ENCODE measurements around the gene TEAD1.
"Not testable (repeated sequence)": the region's sequence is repeated elsewhere in the genome, so short reads cannot be mapped to it uniquely, and the experiment has no call there.

The TEAD1 gene

DNA sequence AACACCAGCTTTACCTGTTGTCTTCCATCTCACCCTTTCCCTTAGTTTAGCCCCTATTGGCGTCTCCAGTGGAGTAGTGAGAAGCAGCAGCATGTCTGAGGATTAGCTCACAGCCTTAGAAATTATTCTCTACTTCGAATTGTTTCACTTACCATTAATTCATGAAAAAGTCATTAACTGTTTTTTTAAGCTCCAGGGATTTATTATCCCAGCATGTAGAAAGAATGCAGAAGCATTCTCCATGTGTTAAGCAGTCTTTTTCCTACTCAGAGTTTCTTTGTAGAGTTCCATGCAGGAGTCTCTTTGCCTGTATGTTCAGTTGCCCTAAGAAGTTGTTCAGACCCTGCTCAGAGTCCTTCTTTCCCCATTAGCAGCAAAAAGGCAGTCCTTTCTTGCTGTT is 197.0 kb downstream of the TEAD1 start:
- no peak for DNase-seq

DNA sequence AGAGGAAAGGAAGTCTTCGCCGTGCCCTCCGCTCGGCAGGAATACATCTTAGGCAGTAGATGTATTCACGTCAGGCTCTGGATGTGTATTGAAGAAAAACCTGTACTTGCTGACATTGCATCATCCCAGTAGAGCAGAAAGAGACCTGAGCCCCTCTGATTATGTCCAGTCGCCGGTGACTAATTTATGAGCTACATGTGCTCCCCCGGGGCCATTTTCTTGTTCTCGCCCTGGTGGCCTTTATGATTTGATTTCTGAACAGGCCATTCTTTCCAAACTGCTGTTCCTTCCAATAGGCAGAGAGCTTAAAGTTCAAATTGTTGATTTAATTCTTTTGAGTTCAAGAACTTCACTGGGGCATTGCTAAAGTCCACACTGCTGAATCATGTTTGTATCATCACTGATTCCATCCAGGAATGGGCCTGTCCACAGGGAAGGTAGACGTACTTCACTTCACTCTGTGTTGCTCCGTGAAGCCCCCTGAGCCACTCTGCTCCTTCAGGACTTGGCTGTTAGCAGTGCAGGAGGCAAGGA is 197.6 kb downstream of the TEAD1 start:
- DNase-seq: no peak

DNA sequence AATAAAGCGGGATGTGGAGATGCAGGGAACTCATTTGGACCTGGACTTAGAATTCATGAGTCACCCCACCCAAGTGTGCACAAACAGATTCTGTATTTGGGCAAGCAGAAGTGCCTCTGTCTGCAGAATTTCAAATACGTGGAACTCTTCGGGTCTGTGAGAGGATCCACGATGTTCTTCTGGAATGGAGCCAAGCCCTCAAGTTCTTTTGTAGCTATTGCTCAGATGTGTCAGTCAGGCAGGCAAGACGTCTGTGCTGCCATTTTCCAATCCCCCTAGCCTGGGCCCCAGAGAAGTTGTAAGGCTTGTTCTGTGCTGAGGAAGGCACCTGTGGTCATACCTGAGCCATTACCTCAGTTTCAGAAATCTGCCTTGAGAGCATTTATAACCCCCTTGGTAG is 202.1 kb downstream of the TEAD1 start:
- DNase-seq: no peak

DNA sequence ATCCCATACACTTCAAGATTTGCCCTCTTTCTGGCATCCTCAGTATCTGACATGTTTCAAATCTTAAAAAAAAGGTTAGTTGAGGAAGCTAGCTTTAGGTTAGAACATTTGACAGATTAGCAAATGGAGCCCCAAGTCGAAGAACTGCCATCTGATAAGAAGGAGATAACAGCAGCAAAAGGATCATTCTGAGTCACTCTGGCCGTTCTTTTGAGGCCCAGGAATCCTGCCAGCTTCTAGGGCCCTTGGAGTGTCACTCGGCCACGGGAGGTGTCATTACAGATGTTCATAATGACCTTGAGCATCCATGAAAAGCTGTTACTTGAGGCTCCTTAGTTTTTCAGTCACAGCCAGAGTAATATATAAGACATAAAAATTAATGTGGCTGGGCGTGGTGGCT is 202.8 kb downstream of the TEAD1 start:
- no peak for DNase-seq

DNA sequence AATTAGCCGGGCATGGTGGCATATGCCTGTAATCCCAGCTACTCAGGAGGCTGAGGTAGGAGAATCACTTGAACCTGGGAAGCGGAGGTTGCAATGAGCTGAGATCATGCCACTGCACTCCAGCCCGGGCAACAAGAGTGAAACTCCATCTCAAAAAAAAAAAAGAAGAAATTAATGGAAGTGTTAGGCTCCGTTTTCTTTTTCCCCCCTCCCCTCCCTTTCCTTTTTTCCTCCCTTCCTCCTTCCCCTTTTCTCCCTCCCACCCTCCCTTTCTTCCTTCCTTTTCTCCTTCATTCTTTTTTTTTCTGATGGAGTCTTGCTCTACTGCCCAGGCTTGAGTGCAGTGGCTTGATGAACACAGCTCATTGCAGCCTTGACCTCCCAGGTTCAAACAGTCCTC is 203.3 kb downstream of the TEAD1 start:
- not testable (repeated sequence) for DNase-seq

DNA sequence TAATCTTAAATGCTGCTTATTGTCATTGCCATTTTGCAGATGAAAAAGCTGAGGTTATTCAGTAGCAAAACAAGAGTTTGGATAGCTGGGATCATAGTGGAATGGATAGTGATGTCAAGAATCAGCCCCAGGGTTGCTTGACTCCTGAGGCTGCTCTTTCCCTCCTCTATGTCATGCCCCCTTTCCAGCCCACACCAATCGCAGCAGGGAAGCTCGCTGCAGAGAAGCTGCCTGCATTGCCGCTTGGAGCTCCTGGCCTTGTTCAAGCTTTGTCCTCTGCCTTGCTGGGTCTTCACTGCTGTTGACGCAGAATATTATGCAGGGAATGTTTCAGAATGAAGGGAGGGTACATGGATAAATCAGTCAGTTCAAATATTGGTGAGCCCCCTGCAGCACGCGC is 206.1 kb downstream of the TEAD1 start:
- DNase-seq: no peak

DNA sequence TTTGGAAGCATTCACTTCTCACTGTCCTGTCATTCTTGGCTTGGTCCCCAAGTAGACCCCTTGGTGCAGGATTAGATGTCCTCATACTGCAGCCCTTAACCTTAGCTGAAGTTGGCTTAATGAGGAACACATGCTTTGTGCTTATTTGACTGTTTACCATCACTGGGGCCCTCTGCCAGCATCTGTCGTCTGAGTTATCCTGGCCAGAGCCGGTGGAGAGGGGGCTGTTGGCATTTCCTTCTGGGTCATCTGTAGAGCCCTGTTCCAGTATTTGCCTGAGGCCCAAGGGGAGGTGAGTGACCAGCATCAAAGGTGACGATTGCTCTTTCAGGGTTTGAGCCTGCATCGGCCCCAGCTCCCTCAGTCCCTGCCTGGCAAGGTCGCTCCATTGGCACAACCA is 208.4 kb downstream of the TEAD1 start:
- DNase-seq: no peak

DNA sequence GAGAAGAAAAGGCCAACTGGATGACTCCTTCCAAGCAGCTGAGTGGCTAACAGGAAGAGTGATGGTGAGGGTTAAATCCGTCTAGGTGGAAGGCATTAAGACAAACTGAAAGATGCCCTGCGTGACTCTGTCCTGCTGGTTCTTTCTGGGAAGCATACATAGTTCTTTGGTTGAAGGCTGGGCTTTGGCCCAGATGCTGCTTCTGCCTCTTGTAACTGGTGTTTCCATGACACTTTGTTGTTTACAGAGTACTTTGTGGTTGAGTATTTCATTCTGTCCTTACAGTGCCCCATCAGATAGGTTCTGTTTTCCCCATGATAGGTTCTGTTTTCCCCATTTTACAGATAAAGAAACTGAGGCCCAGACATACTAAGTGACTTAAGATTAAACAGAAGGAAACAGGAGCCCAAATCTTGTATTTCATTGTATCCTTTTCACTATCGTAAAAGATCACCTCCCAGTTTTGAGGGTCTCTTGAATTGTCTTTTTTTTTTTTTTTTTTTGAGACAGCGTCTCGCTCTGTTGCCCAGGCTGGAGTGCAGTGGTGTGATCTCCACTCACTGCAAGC is 210.6 kb downstream of the TEAD1 start:
- no peak for DNase-seq

DNA sequence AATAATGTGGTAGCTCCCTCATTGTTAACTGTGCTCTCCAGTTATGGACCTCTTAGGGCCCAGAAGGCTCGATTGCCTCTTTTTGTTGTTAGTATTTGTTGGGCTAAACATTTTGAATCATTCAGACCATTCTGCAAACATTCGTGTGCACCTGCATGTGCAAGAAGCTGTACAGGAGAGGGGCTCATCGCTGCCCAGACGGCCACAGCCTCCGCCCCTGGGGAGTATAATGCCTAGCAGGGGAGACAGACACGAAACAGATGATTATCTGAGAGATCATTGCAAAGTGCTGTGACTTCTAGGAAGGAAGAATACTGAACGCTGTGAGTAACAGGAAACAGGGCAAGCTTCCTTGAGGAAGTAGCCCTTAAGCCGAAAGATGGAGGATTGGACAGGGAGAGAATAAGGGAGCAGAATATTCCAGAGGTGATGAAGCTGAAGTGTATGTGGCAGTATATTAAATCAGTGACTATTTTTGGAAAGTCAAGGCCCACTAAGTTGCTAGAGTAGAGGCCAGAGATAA is 211.6 kb downstream of the TEAD1 start:
- no peak for DNase-seq

DNA sequence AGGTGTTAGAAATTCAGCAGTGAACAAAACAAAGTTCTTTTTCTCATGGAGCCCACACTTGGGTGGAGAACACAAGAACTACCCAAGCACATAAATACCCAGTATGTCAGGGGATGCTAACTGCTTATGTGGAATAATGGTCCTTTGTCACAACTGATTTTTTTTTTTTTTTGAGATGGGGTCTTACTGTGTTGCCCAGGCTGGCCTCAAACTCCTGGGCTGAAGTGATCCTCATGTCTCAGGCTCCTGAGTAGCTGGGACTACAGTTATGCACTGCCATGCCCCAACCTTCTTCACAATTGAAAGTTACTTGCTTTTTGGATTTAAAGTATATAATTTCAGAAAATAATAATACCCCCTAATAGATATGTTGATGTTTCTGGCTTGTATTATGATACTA is 212.3 kb downstream of the TEAD1 start:
- no peak for DNase-seq

DNA sequence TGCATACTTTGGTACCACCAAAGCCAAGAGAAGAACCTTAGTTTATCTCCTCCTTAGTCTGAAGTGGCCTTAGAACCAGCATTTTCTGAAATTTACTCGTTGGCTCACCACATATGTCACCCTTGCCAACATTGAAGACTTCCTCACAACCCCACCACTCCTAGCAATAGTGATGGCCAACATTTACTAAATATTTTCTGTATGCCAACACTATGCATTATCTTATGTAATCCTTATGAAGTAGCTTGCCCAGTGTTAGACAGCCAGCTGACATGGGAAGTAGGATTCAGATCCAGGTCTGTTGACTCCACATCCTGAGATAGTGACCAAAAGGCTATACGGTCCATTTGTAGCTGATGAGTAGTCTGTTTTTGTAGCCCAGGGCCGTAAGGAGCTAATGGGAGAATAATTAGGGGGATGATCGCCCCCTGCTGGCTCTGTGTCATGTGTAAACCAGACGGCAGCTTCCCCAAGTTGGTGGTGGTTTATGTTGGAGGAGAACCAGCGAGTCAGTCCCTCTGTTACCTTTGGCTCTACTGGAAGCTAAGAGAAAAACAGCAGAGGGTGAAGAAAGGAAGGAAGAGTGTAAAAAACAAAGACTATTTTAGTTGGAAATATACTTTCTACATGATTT is 214.4 kb downstream of the TEAD1 start:
- peak; percentile 85 for DNase-seq

DNA sequence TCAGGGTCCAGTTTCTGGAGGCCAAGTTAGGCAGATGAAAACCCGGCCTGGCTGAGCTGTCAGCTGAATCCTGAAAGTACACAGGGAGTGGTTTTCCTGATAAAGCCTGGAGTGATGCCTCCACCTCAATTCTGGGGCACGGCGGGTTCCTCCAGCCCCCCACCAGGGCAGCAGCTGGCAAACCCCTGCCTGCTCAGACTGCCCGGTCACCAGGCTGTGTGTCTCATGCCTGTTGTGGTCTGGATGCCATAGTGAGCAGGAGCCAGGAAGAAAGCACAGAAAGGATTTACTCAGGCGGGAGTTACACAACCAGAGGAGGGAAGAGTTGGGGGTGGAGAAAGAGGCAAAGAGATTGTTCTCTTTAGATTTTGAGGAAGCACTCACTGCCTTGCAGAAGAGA is 215.0 kb downstream of the TEAD1 start:
- no peak for DNase-seq

DNA sequence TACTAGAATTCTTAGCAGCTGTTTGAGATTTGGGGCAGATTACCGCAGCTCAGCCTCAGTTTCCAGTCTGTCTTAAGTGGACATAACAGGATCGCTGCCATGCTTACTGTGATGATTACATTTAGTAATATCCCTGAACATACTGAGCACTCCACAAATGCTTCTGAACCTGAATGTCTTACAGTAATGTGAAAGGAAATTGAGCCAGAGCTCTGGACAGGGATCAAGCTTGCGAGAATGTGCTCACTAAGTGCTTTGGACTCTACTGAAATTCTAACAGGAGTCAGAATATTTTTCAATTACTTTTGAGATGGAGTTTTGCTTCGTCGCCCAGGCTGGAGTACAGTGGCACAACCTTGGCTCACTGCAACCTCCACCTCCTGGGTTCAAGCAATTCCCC is 216.3 kb downstream of the TEAD1 start:
- DNase-seq: no peak

DNA sequence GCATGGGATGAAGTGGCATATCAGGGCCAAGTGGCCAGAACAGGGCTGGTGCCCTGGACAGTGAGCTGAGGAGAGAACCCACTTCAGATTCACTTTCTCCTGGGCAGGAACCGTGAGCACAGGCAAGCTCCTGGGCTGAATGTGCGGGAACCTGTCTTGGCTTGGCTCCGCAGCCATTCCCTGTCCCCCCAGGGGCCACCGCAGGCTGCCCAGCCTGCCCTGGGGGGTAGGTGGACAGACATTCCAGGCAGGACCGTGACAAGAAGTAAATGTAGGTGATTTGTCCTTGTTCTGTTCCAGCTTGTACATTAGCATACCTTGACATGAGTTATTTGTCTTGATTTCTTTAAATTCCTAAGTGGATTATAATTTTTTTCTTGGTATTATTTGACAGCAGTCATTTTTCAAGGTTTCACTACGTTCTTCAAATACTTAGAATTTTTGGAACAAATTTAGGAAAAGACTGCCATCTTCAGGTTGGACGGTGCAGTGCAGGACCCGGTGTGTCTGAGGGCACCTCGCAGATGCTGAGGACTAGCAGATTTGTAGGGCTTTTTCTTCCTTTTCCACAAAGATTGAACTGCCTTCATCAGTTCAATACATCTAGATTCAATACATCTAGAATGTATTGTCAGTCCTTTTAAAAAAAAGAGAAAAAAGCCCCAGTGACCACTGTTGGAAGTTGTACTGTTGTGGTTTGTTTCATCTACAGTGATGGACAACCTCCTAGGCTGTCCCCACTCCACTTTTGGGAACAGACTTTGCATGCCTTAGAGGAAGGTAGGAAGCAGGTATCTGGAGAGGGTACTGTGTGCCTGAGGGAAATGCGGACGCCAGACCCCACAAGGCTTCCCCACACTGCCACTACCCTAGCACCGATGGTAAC is 219.8 kb downstream of the TEAD1 start:
- DNase-seq: peak; percentile 62

DNA sequence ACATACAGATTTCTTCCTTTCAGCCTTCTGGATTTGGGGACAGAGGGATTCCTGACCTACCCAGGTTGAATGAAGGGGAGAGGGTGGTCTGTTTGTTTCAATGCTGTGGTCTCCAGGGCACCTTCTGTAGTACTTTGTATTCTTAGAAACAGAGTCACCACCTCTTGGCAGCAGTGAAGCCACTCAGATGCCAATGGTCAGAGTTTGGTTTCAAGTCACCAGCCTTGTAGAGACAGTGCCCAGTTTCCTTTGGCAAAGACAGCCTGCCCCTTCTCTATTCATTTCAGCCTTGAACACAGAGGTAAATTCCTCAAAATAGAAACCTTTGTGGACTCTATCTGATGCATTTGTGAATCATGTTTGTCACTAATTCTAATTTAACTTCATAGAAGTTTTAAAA is 223.2 kb downstream of the TEAD1 start:
- DNase-seq: no peak

DNA sequence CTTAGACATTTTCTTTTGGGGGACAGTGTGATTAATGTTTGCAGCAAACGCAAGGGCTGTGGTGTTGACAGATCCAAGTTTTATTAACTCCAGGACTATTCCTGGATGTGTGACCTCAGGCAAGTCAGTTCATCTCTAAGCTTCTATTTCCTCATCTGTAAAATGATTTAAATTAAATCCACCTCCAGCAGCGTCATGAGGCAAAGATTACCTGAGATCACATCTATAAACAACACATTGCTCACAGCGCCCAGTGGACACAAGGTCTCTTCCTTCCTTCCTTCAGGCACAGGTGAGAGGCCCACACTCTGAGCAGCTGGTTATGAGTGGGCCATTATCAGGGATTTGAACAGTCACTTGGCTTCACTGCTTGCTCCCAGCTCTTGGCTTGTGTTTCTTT is 223.6 kb downstream of the TEAD1 start:
- no peak for DNase-seq

DNA sequence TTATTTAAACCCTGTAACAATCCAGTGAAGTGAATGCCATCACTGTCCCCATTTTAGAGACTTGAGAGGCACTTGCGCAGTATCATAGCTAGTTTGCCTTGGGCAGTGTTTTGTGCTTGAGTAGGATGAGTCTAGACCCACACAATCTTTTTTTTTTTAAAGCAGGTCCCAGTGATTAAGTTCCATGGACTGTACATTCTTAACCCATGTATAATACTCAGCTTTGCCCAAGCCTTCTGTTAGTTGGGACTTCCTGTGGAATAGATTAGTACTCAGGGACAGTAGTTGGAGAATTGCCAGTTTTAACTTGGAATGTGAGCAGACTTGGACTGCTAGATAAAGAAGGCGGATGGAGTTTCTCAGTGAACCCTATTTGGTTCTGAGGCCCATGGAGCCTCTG is 226.3 kb downstream of the TEAD1 start:
- DNase-seq: no peak

DNA sequence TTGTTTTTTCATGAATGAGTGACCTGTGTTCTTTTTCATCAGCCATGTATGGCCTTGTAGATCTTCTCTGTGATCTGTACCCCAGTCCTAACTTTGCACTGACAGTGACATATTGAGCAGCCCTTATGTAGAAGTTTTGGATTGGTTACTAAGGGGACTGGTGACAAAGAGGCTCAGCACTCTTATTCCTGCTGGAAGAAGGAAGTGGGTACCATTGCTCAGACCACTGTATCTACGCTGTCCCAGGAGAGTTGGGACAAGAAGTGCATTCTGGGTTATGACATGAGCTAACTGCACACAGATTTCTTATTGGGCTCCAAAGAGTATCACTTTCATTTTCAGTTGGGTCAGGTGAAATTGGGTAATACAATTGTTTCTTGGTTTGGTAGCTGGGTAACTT is 227.1 kb downstream of the TEAD1 start:
- peak; percentile 36 for DNase-seq

DNA sequence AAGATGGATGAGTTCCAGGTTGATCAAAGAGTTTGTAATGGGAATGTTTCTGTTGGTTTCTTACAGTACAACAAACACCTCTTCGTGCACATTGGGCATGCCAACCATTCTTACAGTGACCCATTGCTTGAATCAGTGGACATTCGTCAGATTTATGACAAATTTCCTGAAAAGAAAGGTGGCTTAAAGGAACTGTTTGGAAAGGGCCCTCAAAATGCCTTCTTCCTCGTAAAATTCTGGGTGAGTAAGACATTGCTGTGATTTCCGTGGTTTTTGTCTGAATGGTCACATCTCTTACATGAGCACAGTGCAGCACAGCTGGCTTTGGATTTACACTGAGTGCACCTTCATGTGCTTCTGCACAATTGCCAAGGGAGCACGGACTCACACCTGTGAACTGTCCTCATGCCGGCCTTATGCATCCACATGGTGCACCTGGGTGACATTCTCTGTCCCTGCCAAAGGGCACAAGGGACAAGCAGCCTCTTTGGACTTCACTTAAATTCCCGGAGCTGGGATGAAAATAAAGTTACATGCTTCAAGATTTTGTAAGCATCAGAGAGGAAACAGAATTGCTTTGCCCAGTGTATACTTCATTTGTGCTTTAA is 227.8 kb downstream of the TEAD1 start:
- no peak for DNase-seq

DNA sequence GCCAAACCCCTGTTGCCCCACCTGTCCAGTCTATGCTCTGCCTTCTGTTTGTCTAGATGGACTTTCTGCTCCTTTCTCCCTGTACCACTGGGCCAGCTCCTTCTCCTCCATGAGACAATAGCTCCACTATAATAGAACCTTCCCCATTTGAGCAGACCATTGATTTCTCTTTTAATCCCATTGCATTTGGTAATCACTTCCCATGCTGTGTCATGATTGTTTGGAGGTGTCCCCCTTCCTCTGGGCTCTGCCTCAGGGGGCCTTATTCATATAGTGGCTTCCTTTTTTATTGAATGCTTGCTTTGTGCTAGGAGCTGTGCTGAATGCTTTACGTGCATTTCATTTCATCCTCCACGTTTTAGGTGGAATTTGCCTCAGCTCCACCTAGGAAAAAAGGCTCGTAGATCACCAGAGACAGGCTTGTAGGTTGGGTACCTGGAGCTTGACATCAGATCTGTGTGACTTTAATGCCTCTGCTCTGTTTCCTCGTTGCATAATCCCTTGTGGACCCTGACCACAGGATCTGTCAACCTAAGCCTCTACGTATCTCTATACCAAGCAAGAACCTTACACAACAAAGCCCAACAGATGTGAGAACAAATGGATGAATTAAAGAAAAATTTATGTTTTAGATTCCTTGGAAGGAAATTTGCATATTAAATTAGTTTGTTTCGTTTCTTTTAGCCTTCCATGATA is 228.7 kb downstream of the TEAD1 start:
- no peak for DNase-seq

DNA sequence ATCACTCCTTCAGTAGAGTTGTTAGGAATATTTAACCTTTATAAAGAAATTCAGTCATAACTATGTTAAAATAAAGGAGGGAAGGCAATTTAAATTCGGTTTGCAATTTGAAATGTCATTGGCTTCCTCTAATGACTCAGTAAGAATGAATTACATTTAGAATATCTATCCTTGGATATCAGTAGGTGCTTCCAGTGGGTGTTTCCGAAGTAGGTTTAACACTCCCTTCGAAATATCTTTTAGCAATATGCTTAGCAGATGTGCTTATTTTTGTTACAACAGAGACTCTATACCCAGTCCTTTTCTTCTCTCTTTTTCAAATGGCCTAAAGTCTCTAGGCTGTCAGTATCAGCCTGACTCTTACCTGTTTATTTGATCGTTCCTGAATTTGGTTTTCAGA is 231.2 kb downstream of the TEAD1 start:
- no peak for DNase-seq

DNA sequence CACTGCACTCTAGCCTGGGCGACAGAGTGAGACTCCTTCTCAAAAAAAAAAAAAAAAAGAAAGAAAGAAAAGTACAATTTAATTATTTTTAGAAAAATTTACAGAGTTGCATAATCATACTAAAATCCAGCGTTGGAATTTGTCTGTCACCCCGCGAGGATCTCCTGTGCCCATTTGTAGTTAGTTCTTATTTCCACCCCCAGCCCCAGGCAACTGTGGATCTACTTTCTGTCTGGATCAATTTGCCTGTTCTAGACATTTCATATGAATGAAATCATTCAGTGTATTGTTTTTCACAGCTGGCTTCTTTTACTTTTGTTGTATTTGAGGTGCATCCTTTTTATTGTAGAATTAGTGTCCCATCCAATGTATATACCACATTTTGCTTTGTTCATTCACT is 232.3 kb downstream of the TEAD1 start:
- no peak for DNase-seq

DNA sequence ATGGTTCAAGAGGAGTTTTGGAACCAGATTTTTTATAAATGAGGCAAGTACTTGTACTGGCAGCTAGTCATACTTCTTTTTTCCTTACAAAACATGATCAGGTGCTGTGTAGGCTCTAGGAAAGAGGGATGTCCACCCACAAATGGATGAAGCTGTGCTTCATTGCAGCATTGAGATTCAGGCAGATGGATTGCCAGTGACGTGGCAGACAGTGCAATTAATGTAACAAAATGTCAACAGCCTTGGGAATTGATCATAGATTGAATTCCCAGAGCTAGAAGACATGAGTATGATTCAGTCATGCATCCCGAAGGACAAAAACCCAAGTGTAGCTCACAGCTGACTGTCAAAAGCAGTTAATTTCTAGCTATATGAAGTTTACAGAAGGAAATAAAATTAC is 235.7 kb downstream of the TEAD1 start:
- DNase-seq: no peak

Data from OCI-M1 (cell line).